OCI-M1 (cell line): ENCODE results near the gene PLEKHJ1.

ENCODE experiments used
- DNase-seq: peaks from one replicate; lab custom pipeline; 2025; lab: John Stamatoyannopoulos, UW

PLEKHJ1 gene

DNA sequence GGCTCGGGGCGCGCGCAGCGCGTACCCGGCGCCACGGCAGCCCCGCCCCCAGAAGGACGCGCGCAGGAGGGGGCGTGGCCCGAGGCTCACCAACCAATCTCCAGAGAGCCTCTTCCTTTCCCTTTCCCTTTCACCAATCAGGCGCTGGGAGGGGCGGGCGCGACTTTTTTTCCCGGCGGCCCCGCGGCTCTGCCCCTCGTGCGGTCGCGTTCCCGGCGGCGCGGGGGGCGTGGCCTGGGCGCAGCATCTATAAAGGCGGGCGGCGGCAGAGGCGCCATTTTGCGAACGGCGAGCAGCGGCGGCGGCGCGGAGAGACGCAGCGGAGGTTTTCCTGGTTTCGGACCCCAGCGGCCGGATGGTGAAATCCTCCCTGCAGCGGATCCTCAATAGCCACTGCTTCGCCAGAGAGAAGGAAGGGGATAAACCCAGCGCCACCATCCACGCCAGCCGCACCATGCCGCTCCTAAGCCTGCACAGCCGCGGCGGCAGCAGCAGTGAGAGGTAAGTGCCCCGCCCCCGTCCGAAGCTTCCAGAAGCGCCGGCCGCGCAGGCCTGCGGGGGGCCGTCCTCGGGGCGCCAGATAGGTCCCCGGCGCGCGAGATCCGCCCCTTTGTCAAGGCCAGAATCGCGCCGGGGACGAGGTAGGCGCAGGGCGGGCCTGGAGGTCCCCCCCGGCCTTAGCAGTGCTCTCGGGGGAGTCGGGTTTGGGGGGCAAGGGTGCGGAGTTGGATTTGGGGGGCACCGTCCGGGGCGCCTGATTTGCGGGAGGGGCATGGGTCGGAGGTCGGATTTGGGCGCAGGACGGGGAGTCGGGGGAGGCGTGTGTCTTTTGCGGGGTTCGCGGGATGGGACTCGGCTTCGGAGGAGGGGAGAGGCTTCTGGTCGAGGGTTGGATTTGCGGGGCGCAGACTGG is 33.4 kb upstream of the PLEKHJ1 start:
- DNase-seq: peak; percentile 94

DNA sequence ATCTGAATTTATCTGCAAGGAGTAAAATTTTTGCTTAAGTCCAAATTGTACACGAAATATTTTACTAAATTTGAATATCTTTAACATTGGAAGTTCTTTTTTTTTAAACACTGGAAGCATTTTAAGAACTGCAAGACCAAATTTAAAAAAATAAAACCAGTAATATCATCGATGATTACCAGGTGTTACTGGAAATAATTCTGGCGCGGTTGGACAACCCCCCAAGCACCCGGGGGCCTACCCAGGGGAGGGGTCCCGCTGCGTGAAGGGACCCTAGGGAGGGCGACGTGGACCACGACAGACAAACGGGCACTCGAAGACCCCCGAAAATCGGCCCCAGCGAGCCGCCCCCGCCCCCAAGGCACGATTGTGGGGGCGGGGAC is 32.7 kb upstream of the PLEKHJ1 start:
- DNase-seq: peak; percentile 48

DNA sequence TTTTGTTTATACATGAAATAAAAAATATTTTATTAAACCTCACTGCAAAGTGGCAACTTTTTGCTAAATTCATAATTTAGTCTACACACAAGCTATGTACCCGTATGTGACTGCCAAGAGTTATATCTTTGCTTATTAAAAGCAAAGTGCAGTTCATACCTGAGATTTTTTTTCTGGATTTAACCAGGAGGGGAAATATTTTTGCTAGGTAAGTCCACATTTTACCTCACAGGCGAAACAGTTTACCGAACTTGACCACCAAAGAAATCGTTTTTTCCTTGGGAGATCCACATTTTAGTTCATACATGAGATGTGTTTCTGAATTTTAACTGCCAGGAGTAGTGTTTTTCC is 32.3 kb upstream of the PLEKHJ1 start:
- DNase-seq: no peak

DNA sequence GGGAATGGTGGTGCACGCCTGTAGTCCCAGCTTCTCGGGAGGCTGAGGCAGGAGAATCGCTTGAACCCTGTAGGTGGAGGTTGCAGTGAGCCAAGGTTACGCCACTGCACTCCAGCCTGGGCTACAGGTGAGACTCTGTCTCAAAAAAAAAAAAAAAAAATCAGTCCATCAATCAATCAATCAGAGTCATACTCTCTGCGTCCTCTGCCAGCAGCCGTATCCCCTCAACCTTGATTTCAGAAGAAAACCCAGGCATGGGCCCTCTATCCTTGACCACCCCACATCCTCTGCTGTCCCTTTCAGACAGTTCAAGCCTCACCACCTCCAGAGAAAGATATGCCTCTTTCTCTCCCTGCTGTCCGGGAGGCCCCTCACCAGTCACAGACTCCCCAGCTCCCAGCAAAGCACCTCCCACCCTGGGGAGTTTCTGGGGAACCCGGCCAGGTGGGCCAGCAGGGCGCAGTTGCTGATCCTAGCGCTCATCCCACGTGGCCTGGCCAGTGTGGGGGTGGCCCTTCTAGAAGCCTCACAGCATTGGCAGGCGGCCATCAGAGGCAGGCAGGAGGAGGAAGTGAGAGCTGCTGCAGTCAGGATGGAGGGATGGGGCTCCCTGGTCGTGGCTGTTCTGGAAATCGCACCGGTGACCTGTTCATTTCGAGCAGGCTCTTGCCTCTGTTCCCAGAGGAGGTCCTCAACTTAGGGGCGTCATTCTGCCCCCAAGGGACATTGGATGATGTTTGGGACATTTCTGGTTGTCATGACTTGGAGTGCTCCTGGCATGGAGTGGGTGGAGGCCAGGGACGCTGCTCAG is 30.3 kb upstream of the PLEKHJ1 start:
- peak; percentile 82 for DNase-seq

DNA sequence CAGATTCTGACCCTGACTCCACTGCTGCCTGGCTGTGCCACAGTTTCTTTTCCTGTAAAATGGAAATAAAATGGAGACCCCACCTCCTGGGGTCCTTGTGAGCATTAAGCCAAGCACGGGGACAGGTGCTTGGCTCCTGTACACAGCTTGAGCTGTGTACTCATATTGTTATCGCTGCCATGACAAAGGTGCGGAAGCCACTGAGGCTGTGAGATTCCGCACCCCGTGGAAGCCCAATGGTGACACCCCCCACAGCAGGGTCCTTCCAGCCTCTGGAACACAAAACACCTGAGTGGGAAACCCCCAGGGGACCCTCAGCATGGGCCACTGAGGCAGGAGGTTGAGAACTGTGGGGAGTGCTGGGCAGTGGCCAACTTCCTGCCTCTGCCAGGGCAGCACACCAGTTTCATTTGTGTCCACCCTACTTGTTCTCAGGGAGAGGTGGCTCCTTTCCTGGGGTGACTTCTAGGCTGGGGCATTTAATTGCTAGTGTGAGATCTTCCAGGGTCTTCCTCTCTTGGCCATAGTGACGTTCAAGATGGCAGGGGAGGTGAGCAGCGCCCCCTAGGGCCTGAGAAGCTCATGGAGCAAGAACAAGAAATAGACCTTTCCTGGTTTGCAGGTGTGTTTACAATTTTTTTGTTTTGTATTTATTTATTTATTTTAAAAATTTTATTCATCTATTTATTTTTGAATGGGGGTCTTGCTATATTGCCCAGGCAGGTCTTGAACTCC is 25.5 kb upstream of the PLEKHJ1 start:
- peak; percentile 65 for DNase-seq

DNA sequence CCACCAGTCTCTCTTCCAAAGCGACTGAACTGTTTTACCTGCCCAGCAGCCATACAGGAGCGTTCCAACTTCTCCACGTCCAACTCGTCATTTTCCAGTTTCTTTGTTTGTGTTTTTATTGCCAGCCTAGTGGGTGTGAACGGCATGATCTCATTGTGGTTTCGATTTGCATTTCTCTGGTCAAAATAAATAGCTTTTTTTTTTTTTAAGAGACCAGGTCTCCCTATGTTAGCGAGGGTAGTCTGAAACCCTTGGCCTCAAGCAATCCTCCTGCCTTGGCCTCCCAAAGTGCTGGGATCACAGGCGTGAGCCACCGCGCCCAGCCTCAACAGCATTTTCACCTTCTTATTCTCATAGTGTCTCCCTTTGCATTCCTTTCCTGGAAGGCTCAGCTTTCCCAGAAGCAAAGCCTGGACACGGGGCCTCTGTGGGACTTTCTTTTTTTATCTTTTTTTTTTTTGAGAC is 24.2 kb upstream of the PLEKHJ1 start:
- DNase-seq: peak; percentile 49

DNA sequence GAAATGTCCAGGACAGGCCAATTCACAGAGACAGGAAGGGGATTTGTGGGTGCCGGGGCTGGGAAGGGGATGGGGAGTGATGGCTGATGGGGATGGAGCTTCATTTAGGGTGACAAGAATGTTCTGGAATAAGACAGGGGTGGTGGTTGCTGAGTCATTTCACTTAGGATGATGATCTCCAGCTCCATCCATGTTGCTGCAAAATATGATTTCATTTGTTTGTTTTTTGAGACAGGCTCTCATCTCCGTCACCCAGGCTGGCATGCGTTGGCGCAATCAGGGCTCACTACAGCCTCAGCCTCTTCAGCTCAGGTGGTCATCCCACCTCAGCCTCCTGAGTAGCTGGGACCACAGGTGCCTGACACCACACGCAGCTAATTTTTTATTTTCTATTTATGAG is 23.2 kb upstream of the PLEKHJ1 start:
- DNase-seq: no peak

DNA sequence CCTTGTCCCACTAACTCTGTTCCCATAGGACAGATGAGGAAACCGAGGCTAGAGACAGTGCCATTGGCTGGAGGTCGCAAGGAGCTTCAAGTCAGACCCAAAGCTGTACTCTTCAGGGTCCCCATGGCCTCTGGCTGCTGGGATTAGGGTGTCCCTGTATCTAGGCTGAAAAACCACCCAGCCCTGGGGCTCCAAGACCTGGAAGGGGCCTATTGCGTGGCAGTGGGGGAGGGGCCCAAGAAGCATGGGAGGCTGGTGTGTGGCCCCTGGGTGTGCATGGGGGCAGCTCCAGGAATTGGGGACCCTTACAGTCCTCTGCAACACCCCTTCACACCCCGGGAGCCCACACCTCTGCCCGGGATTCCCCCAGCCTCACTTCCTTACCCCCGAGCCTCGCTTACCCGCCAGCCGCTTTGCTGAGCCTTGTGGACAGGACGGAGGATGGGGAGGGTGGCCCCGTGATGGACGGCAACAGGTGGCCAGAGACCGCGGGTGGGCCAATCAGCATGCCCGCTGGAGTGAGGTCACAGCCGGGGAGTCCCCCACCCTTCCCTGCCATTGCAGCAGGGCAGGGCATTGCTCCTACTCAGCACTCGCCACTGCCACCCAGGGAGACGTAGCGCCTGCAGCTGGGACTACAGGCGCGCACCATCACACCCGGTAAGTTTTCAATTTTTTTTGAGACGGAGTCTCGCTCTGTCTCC is 20.0 kb upstream of the PLEKHJ1 start, which contains the start of gene JSRP1:
Gene JSRP1, minus strand, starts transcription at position 436 of the 704 bp plus-strand sequence. CDS start 1,103 bp downstream, outside the sequence.
- no peak for DNase-seq

- no peak for DNase-seq
Observed at GRCh38 chr19:2255112-2255845, 19.1 kb upstream of the PLEKHJ1 start.

- no peak for DNase-seq
Observed at GRCh38 chr19:2254064-2254872, 18.1 kb upstream of the PLEKHJ1 start.

- no peak for DNase-seq
Observed at GRCh38 chr19:2253106-2254063, 17.3 kb upstream of the PLEKHJ1 start.

GRCh38 chr19:2252797-2253105 is 16.6 kb upstream of the PLEKHJ1 start:
- no peak for DNase-seq

DNA sequence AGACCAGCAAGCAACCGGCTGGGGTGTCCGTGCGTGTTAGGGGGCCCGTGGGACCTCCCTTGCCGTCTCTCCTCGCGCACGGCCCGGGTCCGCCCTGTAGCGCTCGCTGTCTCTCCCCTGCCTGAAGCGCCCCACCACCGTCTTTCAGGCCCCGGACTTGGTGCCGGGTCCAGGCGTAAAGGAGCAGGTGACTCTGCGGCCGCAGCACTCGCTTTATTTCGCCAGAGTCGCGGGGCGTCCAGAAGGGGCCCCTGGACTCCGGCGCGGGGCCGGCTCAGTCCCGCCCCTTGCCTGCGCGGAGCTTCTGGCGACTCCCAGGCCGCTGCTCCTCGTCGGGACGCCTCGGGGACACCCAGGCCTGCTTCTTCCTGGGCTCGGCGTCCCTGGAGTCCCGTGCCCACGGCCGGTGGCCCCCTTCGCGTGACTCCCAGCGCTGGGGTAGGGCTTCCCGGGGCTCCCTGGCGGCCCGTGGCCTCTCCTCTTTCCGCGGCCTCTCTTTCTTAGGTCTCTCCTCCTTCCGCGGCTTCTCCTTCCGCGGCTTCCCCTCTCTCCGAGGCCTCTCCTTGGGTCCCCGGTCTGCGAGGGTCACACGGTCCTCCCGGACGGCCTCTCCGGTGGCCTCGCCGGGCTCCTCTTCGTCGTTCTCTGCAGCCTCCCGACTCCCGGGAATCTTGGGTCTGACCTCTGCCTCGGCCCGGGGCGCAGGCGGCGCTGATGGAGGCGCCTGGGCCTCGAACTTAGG is 16.1 kb upstream of the PLEKHJ1 start:
- no peak for DNase-seq

- no peak for DNase-seq
Observed at GRCh38 chr19:2251106-2252054, 15.3 kb upstream of the PLEKHJ1 start.

DNA sequence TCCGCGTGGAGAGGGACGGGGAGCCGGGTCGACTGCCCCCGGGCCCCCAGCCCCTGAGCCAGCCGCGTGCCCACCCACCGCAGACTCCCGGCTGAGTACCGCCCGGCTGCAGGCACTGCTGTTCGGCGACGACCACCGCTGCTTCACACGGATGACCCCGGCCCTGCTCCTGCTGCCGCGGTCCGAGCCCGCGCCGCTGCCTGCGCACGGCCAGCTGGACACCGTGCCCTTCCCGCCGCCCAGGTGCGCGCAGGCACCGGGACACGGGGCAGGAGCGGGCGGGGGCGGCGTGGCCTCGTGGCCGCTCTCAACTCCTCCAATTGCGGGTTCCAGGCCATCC is 14.6 kb upstream of the PLEKHJ1 start:
- DNase-seq: no peak

GRCh38 chr19:2249880-2250765 is 14.0 kb upstream of the PLEKHJ1 start:
- DNase-seq: no peak
